ENCODE measurements around the gene TCAP. TPM values are rescaled to one million over a fixed set of nuclear protein-coding genes. Genes with fewer than 3 reads are reported as not detected.

TCAP gene
- total RNA-seq, 4 donors from 2014 or later: 0.25 to 3.6 (median 1.5) TPM

DNA sequence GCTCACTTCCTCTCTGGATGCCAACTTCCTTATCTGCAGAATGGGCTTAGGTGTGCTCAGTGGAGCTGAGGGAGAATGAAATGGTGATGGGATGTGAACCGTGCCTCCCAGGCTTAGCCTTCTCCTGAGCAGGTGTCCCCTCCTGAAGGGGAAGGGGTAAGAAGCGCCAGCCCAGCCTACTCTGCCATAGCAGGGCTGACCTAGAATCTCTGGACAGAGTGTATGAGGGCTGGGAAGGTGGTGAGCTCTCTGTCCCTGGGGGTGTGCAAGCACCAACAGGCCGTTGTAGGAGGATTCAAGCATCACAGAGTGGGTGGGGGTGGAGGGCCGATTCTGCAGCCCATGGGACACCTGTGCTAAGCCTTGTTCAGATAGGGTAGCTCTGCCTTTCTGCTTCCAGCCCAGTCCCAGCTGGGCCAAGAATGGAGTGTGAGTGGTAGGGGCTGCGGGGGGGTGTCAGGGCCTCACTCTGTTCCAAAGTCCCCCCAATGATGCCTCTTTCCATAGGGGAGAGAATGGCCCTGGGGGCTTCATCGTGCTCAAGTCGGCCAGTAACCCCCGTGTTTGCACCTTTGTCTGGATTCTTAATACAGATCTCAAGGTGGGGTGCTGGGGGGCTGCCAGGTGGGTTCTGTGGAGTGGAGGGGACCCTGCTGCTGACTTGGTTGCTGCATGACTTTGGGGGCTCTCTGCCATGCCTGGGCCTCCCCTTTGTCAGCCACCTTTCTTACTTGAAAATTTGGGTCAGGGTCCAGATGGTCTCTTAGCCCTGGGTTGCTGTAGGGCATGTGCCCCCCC is 3.2 kb upstream of the TCAP start:
- peak overlapping the region in 3 of 4 donors; percentile 43 to 72 (median 67) for H3K27ac ChIP-seq
- H3K27me3 ChIP-seq: peaks cover 21% of the 10 kb centered on the region
- peaks cover 0 to 88% (median 24%) of the 10 kb centered on the region in 3 donors for H3K4me1 ChIP-seq
- no peak for TF ChIP-seq EP300 (IDR thresholded peaks at IDR 0.05)
- no peak for TF ChIP-seq POLR2A (IDR thresholded peaks at IDR 0.05)
- no peak for TF ChIP-seq POLR2AphosphoS5 (IDR thresholded peaks at IDR 0.05)
- no peak for TF ChIP-seq CTCF (IDR thresholded peaks at IDR 0.05)
- 79% methylated on average over 2 of the region's 8 CpGs; no CpG with 5 or more reads in 1 of the 2 donors for WGBS, 2 donors (ENCODE audit: low coverage in 1 of 2)
- no peaks in the 10 kb centered on the region for H3K9me3 ChIP-seq
- H3K4me3 ChIP-seq: no peak overlapping the region
- H3K36me3 ChIP-seq: peaks cover 0 to 63% of the 10 kb centered on the region in 2 donors
- ATAC-seq: no peak

DNA sequence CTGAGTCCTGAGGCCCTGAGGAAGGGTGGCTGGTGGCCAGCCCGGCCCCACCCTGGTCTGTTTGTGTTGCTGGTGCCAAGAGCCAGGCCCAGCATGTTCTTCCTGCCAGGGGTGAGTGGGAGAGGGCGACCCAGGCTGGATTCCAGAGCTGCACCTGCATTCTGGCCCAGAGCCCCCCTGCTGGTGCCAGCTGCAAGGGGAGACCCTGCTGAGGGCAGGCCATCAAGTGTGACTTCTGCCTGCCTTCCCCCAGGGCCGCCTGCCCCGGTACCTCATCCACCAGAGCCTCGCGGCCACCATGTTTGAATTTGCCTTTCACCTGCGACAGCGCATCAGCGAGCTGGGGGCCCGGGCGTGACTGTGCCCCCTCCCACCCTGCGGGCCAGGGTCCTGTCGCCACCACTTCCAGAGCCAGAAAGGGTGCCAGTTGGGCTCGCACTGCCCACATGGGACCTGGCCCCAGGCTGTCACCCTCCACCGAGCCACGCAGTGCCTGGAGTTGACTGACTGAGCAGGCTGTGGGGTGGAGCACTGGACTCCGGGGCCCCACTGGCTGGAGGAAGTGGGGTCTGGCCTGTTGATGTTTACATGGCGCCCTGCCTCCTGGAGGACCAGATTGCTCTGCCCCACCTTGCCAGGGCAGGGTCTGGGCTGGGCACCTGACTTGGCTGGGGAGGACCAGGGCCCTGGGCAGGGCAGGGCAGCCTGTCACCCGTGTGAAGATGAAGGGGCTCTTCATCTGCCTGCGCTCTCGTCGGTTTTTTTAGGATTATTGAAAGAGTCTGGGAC is 2.4 kb upstream of the TCAP start:
- Histone ChIP-seq H3K27ac (peak overlapping the region in 2 of 4 donors; percentile 67 to 72), H3K4me3 (no peak overlapping the region), H3K4me1 (peaks cover 0 to 96% (median 32%) of the 10 kb centered on the region in 3 donors), H3K9me3 (no peaks in the 10 kb centered on the region), H3K36me3 (peaks cover 0 to 55% of the 10 kb centered on the region in 2 donors), H3K27me3 (peaks cover 29% of the 10 kb centered on the region)
- no peak for ATAC-seq
- TF ChIP-seq POLR2AphosphoS5 (IDR thresholded peaks at IDR 0.05) (no peak), EP300 (IDR thresholded peaks at IDR 0.05) (no peak), POLR2A (IDR thresholded peaks at IDR 0.05) (no peak), CTCF (IDR thresholded peaks at IDR 0.05) (no peak)
- 60 to 83% methylated on average over 1 to 4 of the region's 22 CpGs for WGBS, 2 donors (ENCODE audit: low coverage in 1 of 2)

DNA sequence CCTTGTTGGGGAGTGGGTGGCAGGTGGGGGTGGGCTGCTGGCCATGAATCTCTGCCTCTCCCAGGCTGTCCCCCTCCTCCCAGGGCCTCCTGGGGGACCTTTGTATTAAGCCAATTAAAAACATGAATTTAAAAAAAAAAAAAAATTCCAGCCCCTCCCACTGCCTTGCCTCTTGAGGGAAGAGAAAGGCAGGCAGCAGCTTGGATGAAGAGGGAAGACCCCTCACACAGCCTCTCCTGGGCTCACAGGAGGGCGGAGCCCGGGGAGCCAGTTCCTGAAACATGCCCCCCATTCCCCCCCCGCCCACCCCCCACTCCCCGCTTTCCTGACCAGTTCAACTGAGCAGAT is 1.8 kb upstream of the TCAP start:
- peaks cover 0 to 49% of the 10 kb centered on the region in 2 donors for H3K36me3 ChIP-seq
- peaks cover 0 to 99% (median 38%) of the 10 kb centered on the region in 3 donors for H3K4me1 ChIP-seq
- H3K9me3 ChIP-seq: no peaks in the 10 kb centered on the region
- H3K4me3 ChIP-seq: no peak overlapping the region
- ATAC-seq: no peak
- H3K27me3 ChIP-seq: peaks cover 35% of the 10 kb centered on the region
- 29 to 50% methylated on average over 1 to 3 of the region's 4 CpGs for WGBS, 2 donors (ENCODE audit: low coverage in 1 of 2)
- H3K27ac ChIP-seq: peak overlapping the region in 2 of 4 donors; percentile 67 to 72
- TF ChIP-seq CTCF (IDR thresholded peaks at IDR 0.05) (no peak), POLR2AphosphoS5 (IDR thresholded peaks at IDR 0.05) (no peak), POLR2A (IDR thresholded peaks at IDR 0.05) (no peak), EP300 (IDR thresholded peaks at IDR 0.05) (no peak)

GRCh38 chr17:39663688-39664580 is 1.2 kb upstream of the TCAP start:
- Histone ChIP-seq H3K9me3 (no peaks in the 10 kb centered on the region), H3K27ac (peak overlapping the region in 3 of 4 donors; percentile 33 to 72 (median 67)), H3K4me3 (no peak overlapping the region), H3K27me3 (peaks cover 41% of the 10 kb centered on the region), H3K4me1 (peaks cover 0 to 99% (median 40%) of the 10 kb centered on the region in 3 donors), H3K36me3 (peaks cover 0 to 43% of the 10 kb centered on the region in 2 donors)
- WGBS, 2 donors (ENCODE audit: low coverage in 1 of 2): 30 to 50% methylated on average over 2 to 4 of the region's 17 CpGs
- no peak for TF ChIP-seq EP300 (IDR thresholded peaks at IDR 0.05)
- no peak for TF ChIP-seq POLR2A (IDR thresholded peaks at IDR 0.05)
- TF ChIP-seq POLR2AphosphoS5 (IDR thresholded peaks at IDR 0.05): no peak
- TF ChIP-seq CTCF (IDR thresholded peaks at IDR 0.05): no peak
- no peak for ATAC-seq

Measured in gastroesophageal sphincter (tissue), 4 donors.